ENCODE measurements around the gene CX3CL1. TPM values are rescaled to one million over a fixed set of nuclear protein-coding genes. Genes with fewer than 3 reads are reported as not detected.

Gene CX3CL1
- polyA plus RNA-seq, 1 donor (not counting 4 experiments of a cell fraction or from before 2014, with no cell fraction given), result 0.47 TPM

GRCh38 chr16:57348327-57348726 is 24.0 kb upstream of the CX3CL1 start:
- TF ChIP-seq EZH2 (IDR thresholded peaks at IDR 0.05; ENCODE audit: low read length), result no peak
- TF ChIP-seq, protein P1, sequence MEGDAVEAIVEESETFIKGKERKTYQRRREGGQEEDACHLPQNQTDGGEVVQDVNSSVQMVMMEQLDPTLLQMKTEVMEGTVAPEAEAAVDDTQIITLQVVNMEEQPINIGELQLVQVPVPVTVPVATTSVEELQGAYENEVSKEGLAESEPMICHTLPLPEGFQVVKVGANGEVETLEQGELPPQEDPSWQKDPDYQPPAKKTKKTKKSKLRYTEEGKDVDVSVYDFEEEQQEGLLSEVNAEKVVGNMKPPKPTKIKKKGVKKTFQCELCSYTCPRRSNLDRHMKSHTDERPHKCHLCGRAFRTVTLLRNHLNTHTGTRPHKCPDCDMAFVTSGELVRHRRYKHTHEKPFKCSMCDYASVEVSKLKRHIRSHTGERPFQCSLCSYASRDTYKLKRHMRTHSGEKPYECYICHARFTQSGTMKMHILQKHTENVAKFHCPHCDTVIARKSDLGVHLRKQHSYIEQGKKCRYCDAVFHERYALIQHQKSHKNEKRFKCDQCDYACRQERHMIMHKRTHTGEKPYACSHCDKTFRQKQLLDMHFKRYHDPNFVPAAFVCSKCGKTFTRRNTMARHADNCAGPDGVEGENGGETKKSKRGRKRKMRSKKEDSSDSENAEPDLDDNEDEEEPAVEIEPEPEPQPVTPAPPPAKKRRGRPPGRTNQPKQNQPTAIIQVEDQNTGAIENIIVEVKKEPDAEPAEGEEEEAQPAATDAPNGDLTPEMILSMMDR (optimal IDR thresholded peaks at IDR 0.05 in 1 of 3, IDR thresholded peaks at IDR 0.05 in 1 of 3, conservative IDR thresholded peaks at IDR 0.05 in 1 of 3; ENCODE audit: extremely low read depth in 1 of 3, insufficient read depth in 2 of 3, low read length in 3 of 3), result no peak
- no peaks in the 10 kb centered on the region for H3K4me1 ChIP-seq (ENCODE audit: control insufficient read depth, extremely low read depth, insufficient read depth, low read length)
- H3K4me3 ChIP-seq (ENCODE audit: control insufficient read depth in 2 of 3, extremely low read depth in 1 of 3, insufficient read depth in 2 of 3, low read depth in 1 of 3, low read length in 3 of 3), result no peak overlapping the region
- no peaks in the 10 kb centered on the region for H3K36me3 ChIP-seq (ENCODE audit: control insufficient read depth in 2 of 2, extremely low read depth in 1 of 2, insufficient read depth in 2 of 2, low read length in 2 of 2)
- H3K9me1 ChIP-seq (ENCODE audit: control insufficient read depth, extremely low read depth, insufficient read depth, low read length), result no peaks in the 10 kb centered on the region
- no peaks in the 10 kb centered on the region for H3K9me3 ChIP-seq (ENCODE audit: control insufficient read depth, low read depth, low read length)
- H3K9ac ChIP-seq (ENCODE audit: control insufficient read depth, extremely low read depth, insufficient read depth, low read length), result no peak overlapping the region
- FAIRE-seq (no peak), DNase-seq (ENCODE audit: low read depth, low spot score) (no peak)
- H2AFZ ChIP-seq (ENCODE audit: control insufficient read depth, low read length), result no peak overlapping the region
- H4K20me1 ChIP-seq (ENCODE audit: control insufficient read depth, extremely low read depth, insufficient read depth, low read length), result no peaks in the 10 kb centered on the region
- peaks cover 5% of the 10 kb centered on the region for H3K27me3 ChIP-seq (ENCODE audit: control insufficient read depth, extremely low read depth, insufficient read depth, low read length)
- H3K27ac ChIP-seq (ENCODE audit: control insufficient read depth, insufficient read depth, low read length), result no peak overlapping the region
- H3K79me2 ChIP-seq (ENCODE audit: control insufficient read depth, insufficient read depth, low read length), result no peaks in the 10 kb centered on the region
- H3K4me2 ChIP-seq (ENCODE audit: control insufficient read depth, extremely low read depth, insufficient read depth, low read depth, low read length), result no peak overlapping the region
- dilution Hi-C loops (cut with MboI; ENCODE audit: extremely low pct_ligation_motif_present, low sequenced_read_pairs), result loop anchor here (10.0 kb wide), 1 partner anchor 66 kb away; no protein-coding TSS in a partner anchor

GRCh38 chr16:57349212-57350031 is 22.9 kb upstream of the CX3CL1 start:
- no peaks in the 10 kb centered on the region for H3K9me1 ChIP-seq (ENCODE audit: control insufficient read depth, extremely low read depth, insufficient read depth, low read length)
- FAIRE-seq, result no peak
- no peak overlapping the region for H3K27ac ChIP-seq (ENCODE audit: control insufficient read depth, insufficient read depth, low read length)
- no peak for DNase-seq (ENCODE audit: low read depth, low spot score)
- TF ChIP-seq, protein P1 (optimal IDR thresholded peaks at IDR 0.05 in 1 of 3, IDR thresholded peaks at IDR 0.05 in 1 of 3, conservative IDR thresholded peaks at IDR 0.05 in 1 of 3; ENCODE audit: extremely low read depth in 1 of 3, insufficient read depth in 2 of 3, low read length in 3 of 3), result no peak
- TF ChIP-seq EZH2 (IDR thresholded peaks at IDR 0.05; ENCODE audit: low read length), result no peak
- no peak overlapping the region for H2AFZ ChIP-seq (ENCODE audit: control insufficient read depth, low read length)
- H4K20me1 ChIP-seq (ENCODE audit: control insufficient read depth, extremely low read depth, insufficient read depth, low read length), result no peaks in the 10 kb centered on the region
- H3K4me3 ChIP-seq (ENCODE audit: control insufficient read depth in 2 of 3, extremely low read depth in 1 of 3, insufficient read depth in 2 of 3, low read depth in 1 of 3, low read length in 3 of 3), result no peak overlapping the region
- H3K9ac ChIP-seq (ENCODE audit: control insufficient read depth, extremely low read depth, insufficient read depth, low read length), result no peak overlapping the region
- no peaks in the 10 kb centered on the region for H3K79me2 ChIP-seq (ENCODE audit: control insufficient read depth, insufficient read depth, low read length)
- no peaks in the 10 kb centered on the region for H3K36me3 ChIP-seq (ENCODE audit: control insufficient read depth in 2 of 2, extremely low read depth in 1 of 2, insufficient read depth in 2 of 2, low read length in 2 of 2)
- no peaks in the 10 kb centered on the region for H3K4me1 ChIP-seq (ENCODE audit: control insufficient read depth, extremely low read depth, insufficient read depth, low read length)
- peaks cover 5% of the 10 kb centered on the region for H3K27me3 ChIP-seq (ENCODE audit: control insufficient read depth, extremely low read depth, insufficient read depth, low read length)
- no peak overlapping the region for H3K4me2 ChIP-seq (ENCODE audit: control insufficient read depth, extremely low read depth, insufficient read depth, low read depth, low read length)
- dilution Hi-C loops (cut with MboI; ENCODE audit: extremely low pct_ligation_motif_present, low sequenced_read_pairs), result loop anchor here (10.0 kb wide), 1 partner anchor 65 kb away; no protein-coding TSS in a partner anchor
- H3K9me3 ChIP-seq (ENCODE audit: control insufficient read depth, low read depth, low read length), result no peaks in the 10 kb centered on the region

All from keratinocyte (primary cell).